Sigmoid colon (tissue), 3 donors: Measurements from ENCODE around the gene SPRY1.

Experiments
- POLR2A ChIP-seq, 2 donors: fragments of 450-650 bp; IDR thresholded peaks; one replicate each; pipeline ENCODE4 v1.6.1; 2016; ENCODE audit warnings: antibody characterized with exemption in 2 of 2, mild to moderate bottlenecking in 2 of 2, moderate library complexity in 2 of 2
- TF ChIP-seq, protein P1 (sequence below), 4 experiments: fragments of 450-650 bp in 3 of 4; fragments of 200-600 bp in 1 of 4; IDR thresholded peaks; one replicate each; pipeline ENCODE4 v1.5.1; 2016 to 2019; ENCODE audit warnings: antibody characterized with exemption in 4 of 4, mild to moderate bottlenecking in 3 of 4, moderate library complexity in 2 of 4

DNA sequence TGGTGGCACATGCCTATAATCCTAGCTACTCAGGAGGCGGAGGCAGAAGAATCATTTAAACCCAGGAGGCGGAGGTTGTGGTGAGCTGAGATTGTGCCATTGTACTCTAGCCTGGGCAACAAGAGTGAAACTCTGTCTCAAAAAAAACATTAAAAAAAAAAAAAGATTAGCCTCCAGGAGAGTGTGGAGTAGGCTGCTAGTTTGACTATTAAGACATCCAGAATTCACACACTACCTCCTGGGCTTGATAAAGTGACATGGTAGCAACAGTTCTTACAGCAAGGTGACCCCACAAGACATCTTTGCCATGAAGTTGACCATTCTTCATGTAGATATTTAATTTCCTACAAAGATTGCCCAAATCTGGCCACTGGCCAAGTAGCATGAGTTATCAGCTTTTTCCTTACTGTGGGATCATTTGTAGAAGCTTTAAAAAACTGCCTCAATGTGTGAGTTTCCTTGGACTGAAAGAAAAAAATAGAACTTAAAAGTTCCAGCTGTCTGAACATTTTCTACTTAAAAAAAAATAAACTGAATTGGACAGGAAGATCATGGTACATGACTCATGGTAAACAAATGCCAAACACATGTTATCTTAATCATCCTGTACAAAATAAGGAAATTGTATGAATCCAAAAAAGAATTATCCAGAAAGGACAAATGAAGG lies 35.3 kb upstream of the SPRY1 start:
- TF ChIP-seq, protein P1, sequence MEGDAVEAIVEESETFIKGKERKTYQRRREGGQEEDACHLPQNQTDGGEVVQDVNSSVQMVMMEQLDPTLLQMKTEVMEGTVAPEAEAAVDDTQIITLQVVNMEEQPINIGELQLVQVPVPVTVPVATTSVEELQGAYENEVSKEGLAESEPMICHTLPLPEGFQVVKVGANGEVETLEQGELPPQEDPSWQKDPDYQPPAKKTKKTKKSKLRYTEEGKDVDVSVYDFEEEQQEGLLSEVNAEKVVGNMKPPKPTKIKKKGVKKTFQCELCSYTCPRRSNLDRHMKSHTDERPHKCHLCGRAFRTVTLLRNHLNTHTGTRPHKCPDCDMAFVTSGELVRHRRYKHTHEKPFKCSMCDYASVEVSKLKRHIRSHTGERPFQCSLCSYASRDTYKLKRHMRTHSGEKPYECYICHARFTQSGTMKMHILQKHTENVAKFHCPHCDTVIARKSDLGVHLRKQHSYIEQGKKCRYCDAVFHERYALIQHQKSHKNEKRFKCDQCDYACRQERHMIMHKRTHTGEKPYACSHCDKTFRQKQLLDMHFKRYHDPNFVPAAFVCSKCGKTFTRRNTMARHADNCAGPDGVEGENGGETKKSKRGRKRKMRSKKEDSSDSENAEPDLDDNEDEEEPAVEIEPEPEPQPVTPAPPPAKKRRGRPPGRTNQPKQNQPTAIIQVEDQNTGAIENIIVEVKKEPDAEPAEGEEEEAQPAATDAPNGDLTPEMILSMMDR (IDR thresholded peaks at IDR 0.05) = no peak
- no peak for TF ChIP-seq POLR2A (IDR thresholded peaks at IDR 0.05)
